ENCODE results near the gene PFDN2.

PFDN2 gene

GRCh38 chr1:161070761-161071160, 47.1 kb downstream of the PFDN2 start:
- no peak overlapping the region for H2AFZ ChIP-seq (ENCODE audit: low read depth, low read length)
- no peak overlapping the region for H3K18ac ChIP-seq (ENCODE audit: low read depth in 1 of 2, low read length in 2 of 2)
- no peak overlapping the region for H3K27ac ChIP-seq (ENCODE audit: low read length, poor library complexity, severe bottlenecking)
- H3K4me1 ChIP-seq (ENCODE audit: control insufficient read depth, insufficient read depth, low read depth, low read length), result no peaks in the 10 kb centered on the region
- H3K9me3 ChIP-seq (ENCODE audit: control insufficient read depth, low read length), result no peaks in the 10 kb centered on the region
- no peak overlapping the region for H4K91ac ChIP-seq (ENCODE audit: low read length)
- no peak overlapping the region for H3K4me2 ChIP-seq (ENCODE audit: low read length, poor library complexity, severe bottlenecking)
- DNase-seq, result peak; percentile 42
- H3K4ac ChIP-seq (ENCODE audit: low read depth in 1 of 2, low read length in 2 of 2), result no peak overlapping the region
- no peak overlapping the region for H3K14ac ChIP-seq (ENCODE audit: low read length in 2 of 2)
- no peak overlapping the region for H3K9ac ChIP-seq (ENCODE audit: low read length)
- H4K8ac ChIP-seq (ENCODE audit: low read length), result no peak overlapping the region
- H3K79me1 ChIP-seq (replicated peaks; ENCODE audit: low read length, poor library complexity, severe bottlenecking), result no peaks in the 10 kb centered on the region
- WGBS, result 83% methylated on average over 4 of the region's 4 CpGs
- H2AK5ac ChIP-seq (ENCODE audit: low read length, severe bottlenecking), result no peak overlapping the region
- no peaks in the 10 kb centered on the region for H3K36me3 ChIP-seq (ENCODE audit: control insufficient read depth in 1 of 2, insufficient read depth in 2 of 2, low read depth in 1 of 2, low read length in 2 of 2)
- no peak overlapping the region for H2BK120ac ChIP-seq (ENCODE audit: low read depth, low read length)
- no peak overlapping the region for H3K23ac ChIP-seq (ENCODE audit: low read length in 2 of 2)
- no peak overlapping the region for H3K4me3 ChIP-seq (ENCODE audit: insufficient read depth in 1 of 2, low read depth in 1 of 2, low read length in 2 of 2)
- no peak overlapping the region for H2BK5ac ChIP-seq (ENCODE audit: low read depth, low read length, poor library complexity, severe bottlenecking)
- H2BK15ac ChIP-seq (ENCODE audit: low read depth, poor library complexity, severe bottlenecking), result no peak overlapping the region
- H2BK12ac ChIP-seq (ENCODE audit: low read length in 2 of 2), result no peak overlapping the region
- H3K27me3 ChIP-seq (ENCODE audit: control insufficient read depth in 1 of 2, insufficient read depth in 1 of 2, low read length in 2 of 2), result peaks cover 0 to 7% of the 10 kb centered on the region in 2 experiments

GRCh38 chr1:161069731-161070270, 48.0 kb downstream of the PFDN2 start, which contains the start of gene ARHGAP30:
Gene ARHGAP30 (minus strand): TSS chr1:161069891. CDS start chr1:161069624, 267 bp downstream.
- no peak within 1 kb of the TSS for H3K27ac ChIP-seq (ENCODE audit: low read length, poor library complexity, severe bottlenecking)
- no peak within 1 kb of the TSS for H3K14ac ChIP-seq (ENCODE audit: low read length in 2 of 2)
- no peak within 1 kb of the TSS for H3K4me3 ChIP-seq (ENCODE audit: insufficient read depth in 1 of 2, low read depth in 1 of 2, low read length in 2 of 2)
- H3K79me1 ChIP-seq (replicated peaks; ENCODE audit: low read length, poor library complexity, severe bottlenecking), result no peaks in the 10 kb centered on the region
- H3K9me3 ChIP-seq (ENCODE audit: control insufficient read depth, low read length), result no peaks in the 10 kb centered on the region
- no peak within 1 kb of the TSS for H2AK5ac ChIP-seq (ENCODE audit: low read length, severe bottlenecking)
- no peak within 1 kb of the TSS for H3K9ac ChIP-seq (ENCODE audit: low read length)
- no peak within 1 kb of the TSS for H3K4ac ChIP-seq (ENCODE audit: low read depth in 1 of 2, low read length in 2 of 2)
- peak within 1 kb of the TSS in 1 of 2 experiments; percentile 28 for H3K23ac ChIP-seq (ENCODE audit: low read length in 2 of 2)
- peak within 1 kb of the TSS in 1 of 2 experiments; percentile 11 for H3K18ac ChIP-seq (ENCODE audit: low read depth in 1 of 2, low read length in 2 of 2)
- H2BK5ac ChIP-seq (ENCODE audit: low read depth, low read length, poor library complexity, severe bottlenecking), result no peak within 1 kb of the TSS
- H2BK15ac ChIP-seq (ENCODE audit: low read depth, poor library complexity, severe bottlenecking), result no peak within 1 kb of the TSS
- H4K8ac ChIP-seq (ENCODE audit: low read length), result peak within 1 kb of the TSS; percentile 4
- no peaks in the 10 kb centered on the region for H3K36me3 ChIP-seq (ENCODE audit: control insufficient read depth in 1 of 2, insufficient read depth in 2 of 2, low read depth in 1 of 2, low read length in 2 of 2)
- H3K27me3 ChIP-seq (ENCODE audit: control insufficient read depth in 1 of 2, insufficient read depth in 1 of 2, low read length in 2 of 2), result peaks cover 4 to 7% of the 10 kb centered on the region in 2 experiments
- DNase-seq, result no peak
- H4K91ac ChIP-seq (ENCODE audit: low read length), result no peak within 1 kb of the TSS
- no peaks in the 10 kb centered on the region for H3K4me1 ChIP-seq (ENCODE audit: control insufficient read depth, insufficient read depth, low read depth, low read length)
- no peak within 1 kb of the TSS for H2BK12ac ChIP-seq (ENCODE audit: low read length in 2 of 2)
- H2BK120ac ChIP-seq (ENCODE audit: low read depth, low read length), result no peak within 1 kb of the TSS
- WGBS, result 84% methylated on average over 9 of the region's 9 CpGs
- no peak within 1 kb of the TSS for H3K4me2 ChIP-seq (ENCODE audit: low read length, poor library complexity, severe bottlenecking)
- no peak within 1 kb of the TSS for H2AFZ ChIP-seq (ENCODE audit: low read depth, low read length)

GRCh38 chr1:161069241-161069640, 48.6 kb downstream of the PFDN2 start:
- Histone ChIP-seq H3K4me2 (ENCODE audit: low read length, poor library complexity, severe bottlenecking) (no peak overlapping the region), H2BK120ac (ENCODE audit: low read depth, low read length) (no peak overlapping the region), H3K36me3 (ENCODE audit: control insufficient read depth in 1 of 2, insufficient read depth in 2 of 2, low read depth in 1 of 2, low read length in 2 of 2) (no peaks in the 10 kb centered on the region), H3K4me3 (ENCODE audit: insufficient read depth in 1 of 2, low read depth in 1 of 2, low read length in 2 of 2) (no peak overlapping the region), H2BK15ac (ENCODE audit: low read depth, poor library complexity, severe bottlenecking) (no peak overlapping the region), H3K9ac (ENCODE audit: low read length) (no peak overlapping the region), H4K8ac (ENCODE audit: low read length) (no peak overlapping the region), H3K4me1 (ENCODE audit: control insufficient read depth, insufficient read depth, low read depth, low read length) (no peaks in the 10 kb centered on the region), H2AK5ac (ENCODE audit: low read length, severe bottlenecking) (no peak overlapping the region), H3K79me1 (replicated peaks; ENCODE audit: low read length, poor library complexity, severe bottlenecking) (no peaks in the 10 kb centered on the region), H3K14ac (ENCODE audit: low read length in 2 of 2) (no peak overlapping the region), H3K23ac (ENCODE audit: low read length in 2 of 2) (peak overlapping the region in 1 of 2 experiments; percentile 28), H2BK5ac (ENCODE audit: low read depth, low read length, poor library complexity, severe bottlenecking) (no peak overlapping the region), H3K4ac (ENCODE audit: low read depth in 1 of 2, low read length in 2 of 2) (no peak overlapping the region), H2AFZ (ENCODE audit: low read depth, low read length) (no peak overlapping the region), H4K91ac (ENCODE audit: low read length) (no peak overlapping the region), H2BK12ac (ENCODE audit: low read length in 2 of 2) (no peak overlapping the region), H3K18ac (ENCODE audit: low read depth in 1 of 2, low read length in 2 of 2) (no peak overlapping the region), H3K27me3 (ENCODE audit: control insufficient read depth in 1 of 2, insufficient read depth in 1 of 2, low read length in 2 of 2) (peaks cover 7 to 11% of the 10 kb centered on the region in 2 experiments), H3K27ac (ENCODE audit: low read length, poor library complexity, severe bottlenecking) (no peak overlapping the region), H3K9me3 (ENCODE audit: control insufficient read depth, low read length) (no peaks in the 10 kb centered on the region)
- WGBS, result 92% methylated on average over 9 of the region's 9 CpGs
- DNase-seq, result no peak

- Histone ChIP-seq H3K4me2 (ENCODE audit: low read length, poor library complexity, severe bottlenecking) (no peak overlapping the region), H2BK12ac (ENCODE audit: low read length in 2 of 2) (no peak overlapping the region), H2BK15ac (ENCODE audit: low read depth, poor library complexity, severe bottlenecking) (no peak overlapping the region), H3K4me1 (ENCODE audit: control insufficient read depth, insufficient read depth, low read depth, low read length) (no peaks in the 10 kb centered on the region), H3K9ac (ENCODE audit: low read length) (no peak overlapping the region), H3K4ac (ENCODE audit: low read depth in 1 of 2, low read length in 2 of 2) (no peak overlapping the region), H3K36me3 (ENCODE audit: control insufficient read depth in 1 of 2, insufficient read depth in 2 of 2, low read depth in 1 of 2, low read length in 2 of 2) (no peaks in the 10 kb centered on the region), H3K79me1 (replicated peaks; ENCODE audit: low read length, poor library complexity, severe bottlenecking) (no peaks in the 10 kb centered on the region), H2AFZ (ENCODE audit: low read depth, low read length) (no peak overlapping the region), H3K4me3 (ENCODE audit: insufficient read depth in 1 of 2, low read depth in 1 of 2, low read length in 2 of 2) (no peak overlapping the region), H3K14ac (ENCODE audit: low read length in 2 of 2) (no peak overlapping the region), H2AK5ac (ENCODE audit: low read length, severe bottlenecking) (no peak overlapping the region), H4K91ac (ENCODE audit: low read length) (no peak overlapping the region), H3K27me3 (ENCODE audit: control insufficient read depth in 1 of 2, insufficient read depth in 1 of 2, low read length in 2 of 2) (peaks cover 12 to 15% of the 10 kb centered on the region in 2 experiments), H3K9me3 (ENCODE audit: control insufficient read depth, low read length) (no peaks in the 10 kb centered on the region), H3K23ac (ENCODE audit: low read length in 2 of 2) (peak overlapping the region in 1 of 2 experiments; percentile 28), H3K18ac (ENCODE audit: low read depth in 1 of 2, low read length in 2 of 2) (no peak overlapping the region), H3K27ac (ENCODE audit: low read length, poor library complexity, severe bottlenecking) (no peak overlapping the region), H4K8ac (ENCODE audit: low read length) (no peak overlapping the region), H2BK120ac (ENCODE audit: low read depth, low read length) (no peak overlapping the region), H2BK5ac (ENCODE audit: low read depth, low read length, poor library complexity, severe bottlenecking) (no peak overlapping the region)
- 82% methylated on average over 10 of the region's 10 CpGs for WGBS
- DNase-seq, result no peak
Observed at GRCh38 chr1:161068306-161069234, 49.3 kb downstream of the PFDN2 start.

Measured in mesenchymal stem cell (in vitro differentiated cells and primary cell).